A673 (cell line): ENCODE data around the gene ARAP2.

Experiments
- CTCF ChIP-seq: fragments of 300-800, 200-600 bp; sonication (generic); conservative IDR thresholded peaks from 2 replicates; pipeline ENCODE4 v1.5.1; 2017; ENCODE audit warnings: low read depth, mild to moderate bottlenecking, antibody characterized with exemption, low read length, moderate library complexity, mixed read lengths
- EZH2 ChIP-seq: fragments of 200-600 bp; sonication (generic); IDR thresholded peaks from 2 replicates; pipeline ENCODE4 v1.6.1; 2017; ENCODE audit warnings: borderline replicate concordance, low read depth, mild to moderate bottlenecking, mixed read lengths, antibody characterized with exemption, low read length; ENCODE audit not compliant: poor library complexity, severe bottlenecking

DNA sequence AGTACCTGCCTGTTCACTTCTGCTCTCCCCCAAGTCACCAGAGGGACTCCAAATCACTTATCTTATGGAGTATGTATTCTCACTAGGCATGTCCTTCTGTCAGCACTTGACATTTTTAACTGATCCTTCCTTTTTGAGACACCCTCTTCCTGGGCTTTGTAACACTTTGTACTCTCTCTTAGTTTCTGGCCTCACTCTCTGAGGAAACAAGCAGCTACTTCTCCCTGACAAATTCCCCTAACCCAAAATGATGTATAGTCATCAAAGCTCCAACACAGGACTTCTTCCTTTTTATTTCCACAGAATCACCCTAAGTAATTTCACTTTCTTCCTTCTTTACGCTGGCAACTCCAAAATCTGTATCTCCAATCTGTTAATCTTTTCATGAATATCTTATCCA is 101.8 kb downstream of the ARAP2 start:
- TF ChIP-seq CTCF: no peak
- no peak for TF ChIP-seq EZH2
